ENCODE measurements around the gene LRRC47.

The LRRC47 gene

DNA sequence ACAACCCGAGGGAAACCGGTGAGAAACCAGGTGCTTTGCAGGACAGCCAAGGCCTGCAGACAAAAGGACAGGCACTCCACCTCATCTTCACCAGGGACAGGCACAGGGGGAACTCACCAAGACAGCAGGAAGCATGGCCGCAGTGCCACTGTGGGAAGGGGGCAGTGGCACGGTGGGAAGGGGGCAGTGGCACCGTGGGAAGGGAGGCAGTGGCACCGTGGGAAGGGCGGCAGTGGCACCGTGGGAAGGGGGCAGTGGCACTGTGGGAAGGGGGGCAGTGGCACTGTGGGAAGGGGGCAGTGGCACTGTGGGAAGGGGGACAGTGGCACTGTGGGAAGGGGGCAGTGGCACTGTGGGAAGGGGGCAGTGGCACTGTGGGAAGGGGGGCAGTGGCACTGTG lies 28.4 kb upstream of the LRRC47 start:
- Histone ChIP-seq H3K27me3 (ENCODE audit: low read depth, low read length) (no peaks in the 10 kb centered on the region), H4K20me1 (ENCODE audit: insufficient read depth, low read length) (no peaks in the 10 kb centered on the region; the same call in 1 of the 2 replicates), H3K36me3 (replicated peaks; ENCODE audit: low read depth, low read length) (peaks cover 13% of the 10 kb centered on the region), H3K4me3 (ENCODE audit: low read length) (no peak overlapping the region), H2AFZ (ENCODE audit: low read depth, low read length) (no peak overlapping the region), H3K4me1 (ENCODE audit: low read length) (peaks cover 4% of the 10 kb centered on the region; the same call in 1 of the 2 replicates), H3K4me2 (ENCODE audit: low read length) (no peak overlapping the region), H3K27ac (ENCODE audit: low read length) (no peak overlapping the region), H3K9me3 (ENCODE audit: insufficient read depth, low read length) (no peaks in the 10 kb centered on the region), H3K9ac (ENCODE audit: low read length) (no peak overlapping the region), H3K79me2 (ENCODE audit: low read length) (no peaks in the 10 kb centered on the region)
- no peak for TF ChIP-seq EZH2phosphoT487 (IDR thresholded peaks at IDR 0.05; ENCODE audit: low read depth)
- TF ChIP-seq, protein P1, sequence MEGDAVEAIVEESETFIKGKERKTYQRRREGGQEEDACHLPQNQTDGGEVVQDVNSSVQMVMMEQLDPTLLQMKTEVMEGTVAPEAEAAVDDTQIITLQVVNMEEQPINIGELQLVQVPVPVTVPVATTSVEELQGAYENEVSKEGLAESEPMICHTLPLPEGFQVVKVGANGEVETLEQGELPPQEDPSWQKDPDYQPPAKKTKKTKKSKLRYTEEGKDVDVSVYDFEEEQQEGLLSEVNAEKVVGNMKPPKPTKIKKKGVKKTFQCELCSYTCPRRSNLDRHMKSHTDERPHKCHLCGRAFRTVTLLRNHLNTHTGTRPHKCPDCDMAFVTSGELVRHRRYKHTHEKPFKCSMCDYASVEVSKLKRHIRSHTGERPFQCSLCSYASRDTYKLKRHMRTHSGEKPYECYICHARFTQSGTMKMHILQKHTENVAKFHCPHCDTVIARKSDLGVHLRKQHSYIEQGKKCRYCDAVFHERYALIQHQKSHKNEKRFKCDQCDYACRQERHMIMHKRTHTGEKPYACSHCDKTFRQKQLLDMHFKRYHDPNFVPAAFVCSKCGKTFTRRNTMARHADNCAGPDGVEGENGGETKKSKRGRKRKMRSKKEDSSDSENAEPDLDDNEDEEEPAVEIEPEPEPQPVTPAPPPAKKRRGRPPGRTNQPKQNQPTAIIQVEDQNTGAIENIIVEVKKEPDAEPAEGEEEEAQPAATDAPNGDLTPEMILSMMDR (IDR thresholded peaks at IDR 0.05; ENCODE audit: low read depth, low read length), result no peak

DNA sequence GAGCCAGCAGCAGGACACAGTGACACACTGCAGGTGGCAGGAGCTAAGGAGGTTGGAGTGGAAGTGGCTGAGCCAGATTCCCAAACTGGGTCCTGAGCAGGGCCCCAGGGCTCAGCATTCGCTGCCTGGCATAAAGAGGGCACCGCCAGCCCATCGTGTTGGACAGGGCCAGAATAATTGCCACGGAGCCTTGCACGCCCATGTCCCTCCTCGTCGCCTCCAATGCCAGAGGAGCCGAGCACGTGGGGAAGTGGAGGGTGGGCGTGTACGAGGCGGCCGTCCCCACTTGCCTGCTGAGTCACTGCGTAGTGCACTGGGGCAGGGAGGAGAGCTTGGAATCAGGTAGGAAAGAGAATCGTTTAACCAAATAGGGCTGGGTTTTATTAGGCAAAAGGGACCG lies 26.1 kb upstream of the LRRC47 start:
- Histone ChIP-seq H3K4me3 (ENCODE audit: low read length) (no peak overlapping the region), H3K27me3 (ENCODE audit: low read depth, low read length) (no peaks in the 10 kb centered on the region), H3K27ac (ENCODE audit: low read length) (no peak overlapping the region), H3K4me1 (ENCODE audit: low read length) (peaks cover 12% of the 10 kb centered on the region; the same call in 1 of the 2 replicates), H3K4me2 (ENCODE audit: low read length) (no peak overlapping the region), H2AFZ (ENCODE audit: low read depth, low read length) (no peak overlapping the region), H3K79me2 (ENCODE audit: low read length) (no peaks in the 10 kb centered on the region), H3K36me3 (replicated peaks; ENCODE audit: low read depth, low read length) (peaks cover 5% of the 10 kb centered on the region), H3K9ac (ENCODE audit: low read length) (no peak overlapping the region), H3K9me3 (ENCODE audit: insufficient read depth, low read length) (no peaks in the 10 kb centered on the region), H4K20me1 (ENCODE audit: insufficient read depth, low read length) (no peaks in the 10 kb centered on the region; the same call in 1 of the 2 replicates)
- TF ChIP-seq, protein P1 (IDR thresholded peaks at IDR 0.05; ENCODE audit: low read depth, low read length), result no peak
- no peak for TF ChIP-seq EZH2phosphoT487 (IDR thresholded peaks at IDR 0.05; ENCODE audit: low read depth)

DNA sequence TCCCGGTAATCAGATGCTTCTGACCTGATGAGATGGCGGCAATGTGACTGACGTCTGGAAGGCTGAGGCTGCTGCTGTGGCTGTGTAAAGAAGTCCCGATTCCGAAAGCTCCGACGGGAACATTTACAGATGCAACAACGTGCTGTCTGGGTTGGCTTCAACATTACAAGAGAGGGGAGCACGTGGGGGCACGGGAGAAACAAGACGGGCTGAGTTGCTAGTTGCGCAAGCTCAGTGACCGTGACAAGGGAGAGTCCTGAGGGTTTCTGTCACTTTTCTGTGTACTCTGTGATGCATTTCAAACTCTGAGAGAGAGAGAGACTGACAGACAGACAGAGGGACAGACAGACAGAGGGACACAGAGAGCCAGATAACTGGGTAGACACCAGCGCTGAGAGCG lies 25.6 kb upstream of the LRRC47 start:
- no peaks in the 10 kb centered on the region for H3K27me3 ChIP-seq (ENCODE audit: low read depth, low read length)
- peaks cover 12% of the 10 kb centered on the region; the same call in 1 of the 2 replicates for H3K4me1 ChIP-seq (ENCODE audit: low read length)
- no peak for TF ChIP-seq EZH2phosphoT487 (IDR thresholded peaks at IDR 0.05; ENCODE audit: low read depth)
- TF ChIP-seq, protein P1 (IDR thresholded peaks at IDR 0.05; ENCODE audit: low read depth, low read length), result no peak
- H3K36me3 ChIP-seq (replicated peaks; ENCODE audit: low read depth, low read length), result peaks cover 4% of the 10 kb centered on the region
- H2AFZ ChIP-seq (ENCODE audit: low read depth, low read length), result no peak overlapping the region
- H3K9ac ChIP-seq (ENCODE audit: low read length), result no peak overlapping the region
- H3K4me3 ChIP-seq (ENCODE audit: low read length), result no peak overlapping the region
- no peaks in the 10 kb centered on the region for H3K79me2 ChIP-seq (ENCODE audit: low read length)
- H4K20me1 ChIP-seq (ENCODE audit: insufficient read depth, low read length), result no peaks in the 10 kb centered on the region; the same call in 1 of the 2 replicates
- H3K9me3 ChIP-seq (ENCODE audit: insufficient read depth, low read length), result no peaks in the 10 kb centered on the region
- no peak overlapping the region for H3K4me2 ChIP-seq (ENCODE audit: low read length)
- no peak overlapping the region for H3K27ac ChIP-seq (ENCODE audit: low read length)

DNA sequence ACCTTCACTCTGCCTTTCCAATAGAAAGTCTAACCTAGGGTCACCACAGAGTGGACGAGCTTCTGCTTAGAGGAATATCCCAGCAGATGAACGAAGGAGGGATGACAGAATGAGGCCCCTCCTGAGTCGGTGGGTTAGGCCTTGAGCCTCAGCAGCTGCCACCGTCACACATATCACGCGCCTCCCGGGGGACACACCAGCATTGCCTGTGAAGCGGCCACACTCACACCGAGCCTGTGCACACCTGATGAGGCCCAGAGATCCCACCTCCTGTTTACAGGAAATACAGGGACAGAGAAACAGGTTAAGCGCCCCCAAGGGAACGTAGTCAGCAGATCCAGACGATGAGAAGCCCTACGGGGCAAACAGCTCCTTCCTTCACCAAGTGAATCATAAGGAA lies 25.1 kb upstream of the LRRC47 start:
- H2AFZ ChIP-seq (ENCODE audit: low read depth, low read length), result no peak overlapping the region
- no peaks in the 10 kb centered on the region; the same call in 1 of the 2 replicates for H4K20me1 ChIP-seq (ENCODE audit: insufficient read depth, low read length)
- H3K79me2 ChIP-seq (ENCODE audit: low read length), result no peaks in the 10 kb centered on the region
- H3K4me3 ChIP-seq (ENCODE audit: low read length), result no peak overlapping the region
- TF ChIP-seq, protein P1 (IDR thresholded peaks at IDR 0.05; ENCODE audit: low read depth, low read length), result no peak
- TF ChIP-seq EZH2phosphoT487 (IDR thresholded peaks at IDR 0.05; ENCODE audit: low read depth), result no peak
- no peak overlapping the region for H3K9ac ChIP-seq (ENCODE audit: low read length)
- H3K9me3 ChIP-seq (ENCODE audit: insufficient read depth, low read length), result no peaks in the 10 kb centered on the region
- H3K27me3 ChIP-seq (ENCODE audit: low read depth, low read length), result no peaks in the 10 kb centered on the region
- H3K4me1 ChIP-seq (ENCODE audit: low read length), result peaks cover 12% of the 10 kb centered on the region; the same call in 1 of the 2 replicates
- H3K36me3 ChIP-seq (replicated peaks; ENCODE audit: low read depth, low read length), result peaks cover 4% of the 10 kb centered on the region
- no peak overlapping the region for H3K4me2 ChIP-seq (ENCODE audit: low read length)
- no peak overlapping the region for H3K27ac ChIP-seq (ENCODE audit: low read length)

Data from OCI-LY3 (cell line).